IMR-90 (cell line): ENCODE results near the gene AKIRIN1.

Experiments
- CEBPB ChIP-seq: IDR thresholded peaks from 2 replicates; pipeline ENCODE4 v1.6.1; 2012; ENCODE audit warnings: low read depth, low read length, improper control_type of control experiment
- CHD1 ChIP-seq: IDR thresholded peaks from 2 replicates; pipeline ENCODE4 v1.6.1; 2012; ENCODE audit warnings: low read depth, low read length, improper control_type of control experiment
- CTCF ChIP-seq: conservative IDR thresholded peaks from 2 replicates; pipeline ENCODE4 v1.5.1; 2012; ENCODE audit warnings: mild to moderate bottlenecking, low read depth, low read length, improper control_type of control experiment
- POLR2A ChIP-seq: IDR thresholded peaks from 2 replicates; pipeline ENCODE4 v1.6.1; 2012; ENCODE audit warnings: mild to moderate bottlenecking, low read depth, low read length

- TF ChIP-seq CTCF (no peak), CEBPB (no peak), POLR2A (no peak), CHD1 (no peak)
These were observed 32.1 kb upstream of the AKIRIN1 start for GRCh38 chr1:38958967-38959366.
